Measurements from ENCODE around the gene PCYOX1L. TPM values are rescaled to one million over a fixed set of nuclear protein-coding genes. Genes with fewer than 3 reads are reported as not detected.

Gene PCYOX1L
- total and polyA plus RNA-seq, 9 of the 15 experiments (the other 6 are each of a cell fraction or from before 2014, with no cell fraction given), result 2.3 to 17.9 (median 6.0) TPM

DNA sequence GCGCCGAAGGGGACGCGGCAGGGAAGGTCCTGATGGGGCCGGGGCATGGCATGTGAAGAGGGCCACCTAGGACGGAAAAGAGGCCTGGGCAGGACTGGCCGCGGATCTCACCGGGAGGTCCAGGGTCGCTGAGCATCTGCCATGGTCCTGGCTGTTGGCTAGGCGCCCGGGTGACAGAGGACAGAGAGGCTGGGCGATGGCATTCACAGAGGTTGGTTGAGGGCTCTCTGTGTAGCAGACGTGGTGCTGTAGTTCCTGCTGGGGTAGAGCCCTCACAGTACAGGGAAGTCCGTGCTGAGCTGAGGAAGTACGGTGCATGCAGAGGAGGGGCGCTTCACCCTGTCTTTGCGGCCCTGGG lies 427 bp downstream of the PCYOX1L start (continued):
- no peak for TF ChIP-seq ZFP1 (CRISPR knock-in tag; IDR thresholded peaks at IDR 0.05)
- no peak for TF ChIP-seq ZNF766 (CRISPR knock-in tag; conservative IDR thresholded peaks at IDR 0.05)
- TF ChIP-seq, protein P1, sequence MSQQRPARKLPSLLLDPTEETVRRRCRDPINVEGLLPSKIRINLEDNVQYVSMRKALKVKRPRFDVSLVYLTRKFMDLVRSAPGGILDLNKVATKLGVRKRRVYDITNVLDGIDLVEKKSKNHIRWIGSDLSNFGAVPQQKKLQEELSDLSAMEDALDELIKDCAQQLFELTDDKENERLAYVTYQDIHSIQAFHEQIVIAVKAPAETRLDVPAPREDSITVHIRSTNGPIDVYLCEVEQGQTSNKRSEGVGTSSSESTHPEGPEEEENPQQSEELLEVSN (IDR thresholded peaks at IDR 0.05; ENCODE audit: borderline replicate concordance in 1 of 2, extremely low read depth in 1 of 2, insufficient read depth in 1 of 2, insufficient read length in 1 of 2, low read depth in 1 of 2, low read length in 1 of 2, poor library complexity in 1 of 2, severe bottlenecking in 1 of 2), result peak in 1 of 2 experiments; percentile 4

DNA sequence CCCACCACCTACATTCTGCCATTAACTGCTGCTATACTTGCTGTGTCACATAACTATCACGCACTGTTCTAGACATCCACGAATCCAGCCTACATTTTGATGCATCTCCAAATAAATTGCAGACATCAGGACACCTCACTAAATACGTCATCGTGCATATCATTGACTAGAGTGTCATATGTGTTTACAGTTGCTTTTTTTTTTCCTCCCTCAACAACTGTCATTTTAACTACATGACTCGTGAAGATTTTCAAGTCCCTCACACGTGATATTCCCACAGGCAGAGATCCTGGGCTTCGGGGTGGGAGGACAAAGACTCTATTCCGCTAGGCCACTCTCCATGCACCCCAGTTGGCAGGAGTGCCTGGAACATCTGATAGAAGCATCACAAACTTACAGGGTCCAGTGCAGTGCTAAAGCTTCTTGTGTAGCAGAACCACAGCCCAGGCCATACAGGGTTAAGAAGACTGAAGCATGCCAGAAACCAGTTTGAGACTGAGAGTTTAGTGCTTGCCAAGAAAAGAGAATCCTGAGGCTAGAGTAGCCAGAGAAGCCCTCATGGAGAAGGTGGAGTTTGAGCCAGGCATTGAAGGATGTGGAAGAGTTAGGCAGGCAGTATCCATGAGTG lies 1.1 kb downstream of the PCYOX1L start:
- H3K4me3 ChIP-seq, result peak overlapping the region; percentile 71; the same call in 1 of the 2 replicates
- H3K9me1 ChIP-seq (ENCODE audit: control insufficient read depth, insufficient read depth, low read length), result no peaks in the 10 kb centered on the region
- no peaks in the 10 kb centered on the region for H3K9me3 ChIP-seq (replicated peaks; ENCODE audit: control insufficient read depth, insufficient read depth, low read depth, low read length)
- H3K27ac ChIP-seq (ENCODE audit: extremely low read depth, low read depth, low read length), result no peak overlapping the region
- no peak overlapping the region for H2AFZ ChIP-seq (ENCODE audit: low read depth, low read length)
- peaks cover 9 to 18% of the 10 kb centered on the region in 2 experiments; a peak in 3 of 5 replicates for H3K4me1 ChIP-seq (replicated peaks in 1 of 2; ENCODE audit: control insufficient read depth in 2 of 2, insufficient read depth in 2 of 2, low read length in 2 of 2)
- CTCF ChIA-PET (ENCODE audit: low intra/inter-chr PET ratio), result no interaction called here
- POLR2A ChIA-PET, result interaction anchor here (0.6 to 8.3 kb wide), 5 partner anchors 13 to 388 kb away, joined by 3 to 87 read pairs (median 5); partner anchors contain the start of gene GRPEL2
- 47% methylated on average over 8 of the region's 8 CpGs for WGBS (ENCODE audit: insufficient coverage, low coverage, missing lambda C conversion rate)
- in situ Hi-C loops (cut with MboI), result no loop called here
- DNase-seq (ENCODE audit: extremely low read depth in 1 of 4, low spot score in 3 of 4) (no peak), ATAC-seq (no peak), FAIRE-seq (no peak)
- BruUV-seq (replicated peaks), result no TSS peak
- H3K27me3 ChIP-seq (ENCODE audit: control insufficient read depth in 2 of 2, insufficient read depth in 2 of 2, low read length in 2 of 2), result no peaks in the 10 kb centered on the region
- H3K36me3 ChIP-seq (ENCODE audit: control insufficient read depth, insufficient read depth, low read length), result peaks cover 19% of the 10 kb centered on the region
- no peaks in the 10 kb centered on the region for H4K20me1 ChIP-seq (replicated peaks; ENCODE audit: control insufficient read depth, insufficient read depth, low read length)
- intact Hi-C loops (cut with micrococcal nuclease), result no loop called here
- H3K79me2 ChIP-seq (ENCODE audit: control insufficient read depth, insufficient read depth, low read length), result peaks cover 12% of the 10 kb centered on the region; the same call in 2 of the 3 replicates
- peak overlapping the region; percentile 8 to 70; a peak in 2 of 4 replicates for H3K9ac ChIP-seq (ENCODE audit: insufficient read depth in 1 of 2, low read depth in 2 of 2, low read length in 2 of 2)
- peak overlapping the region; percentile 88 for H3K4me2 ChIP-seq (ENCODE audit: insufficient read depth, low read length)
- no peak for TF ChIP-seq ARHGAP35 (IDR thresholded peaks at IDR 0.05; ENCODE audit: partially characterized antibody)
- TF ChIP-seq, protein P2, sequence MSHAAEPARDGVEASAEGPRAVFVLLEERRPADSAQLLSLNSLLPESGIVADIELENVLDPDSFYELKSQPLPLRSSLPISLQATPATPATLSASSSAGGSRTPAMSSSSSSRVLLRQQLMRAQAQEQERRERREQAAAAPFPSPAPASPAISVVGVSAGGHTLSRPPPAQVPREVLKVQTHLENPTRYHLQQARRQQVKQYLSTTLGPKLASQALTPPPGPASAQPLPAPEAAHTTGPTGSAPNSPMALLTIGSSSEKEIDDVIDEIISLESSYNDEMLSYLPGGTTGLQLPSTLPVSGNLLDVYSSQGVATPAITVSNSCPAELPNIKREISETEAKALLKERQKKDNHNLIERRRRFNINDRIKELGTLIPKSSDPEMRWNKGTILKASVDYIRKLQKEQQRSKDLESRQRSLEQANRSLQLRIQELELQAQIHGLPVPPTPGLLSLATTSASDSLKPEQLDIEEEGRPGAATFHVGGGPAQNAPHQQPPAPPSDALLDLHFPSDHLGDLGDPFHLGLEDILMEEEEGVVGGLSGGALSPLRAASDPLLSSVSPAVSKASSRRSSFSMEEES (CRISPR knock-in tag; IDR thresholded peaks at IDR 0.05), result no peak
- TF ChIP-seq, protein P3, sequence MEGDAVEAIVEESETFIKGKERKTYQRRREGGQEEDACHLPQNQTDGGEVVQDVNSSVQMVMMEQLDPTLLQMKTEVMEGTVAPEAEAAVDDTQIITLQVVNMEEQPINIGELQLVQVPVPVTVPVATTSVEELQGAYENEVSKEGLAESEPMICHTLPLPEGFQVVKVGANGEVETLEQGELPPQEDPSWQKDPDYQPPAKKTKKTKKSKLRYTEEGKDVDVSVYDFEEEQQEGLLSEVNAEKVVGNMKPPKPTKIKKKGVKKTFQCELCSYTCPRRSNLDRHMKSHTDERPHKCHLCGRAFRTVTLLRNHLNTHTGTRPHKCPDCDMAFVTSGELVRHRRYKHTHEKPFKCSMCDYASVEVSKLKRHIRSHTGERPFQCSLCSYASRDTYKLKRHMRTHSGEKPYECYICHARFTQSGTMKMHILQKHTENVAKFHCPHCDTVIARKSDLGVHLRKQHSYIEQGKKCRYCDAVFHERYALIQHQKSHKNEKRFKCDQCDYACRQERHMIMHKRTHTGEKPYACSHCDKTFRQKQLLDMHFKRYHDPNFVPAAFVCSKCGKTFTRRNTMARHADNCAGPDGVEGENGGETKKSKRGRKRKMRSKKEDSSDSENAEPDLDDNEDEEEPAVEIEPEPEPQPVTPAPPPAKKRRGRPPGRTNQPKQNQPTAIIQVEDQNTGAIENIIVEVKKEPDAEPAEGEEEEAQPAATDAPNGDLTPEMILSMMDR (IDR thresholded peaks at IDR 0.05 in 2 of 3, conservative IDR thresholded peaks at IDR 0.05 in 1 of 3; ENCODE audit: insufficient read depth in 2 of 3, low read depth in 1 of 3, low read length in 3 of 3), result no peak
- TF ChIP-seq SIN3B (IDR thresholded peaks at IDR 0.05; ENCODE audit: low read depth), result 0 out of 2 replicates have a peak, but pooled peaks have one; percentile 4
- 0 out of 2 replicates have a peak, but pooled peaks have one; percentile 25 for TF ChIP-seq CREB1 (IDR thresholded peaks at IDR 0.05)
- no peak for TF ChIP-seq CREB1 (CRISPR knock-in tag; IDR thresholded peaks at IDR 0.05)
- peak; percentile 25; the same call in 1 of the 2 replicates for TF ChIP-seq ZNF384 (IDR thresholded peaks at IDR 0.05; ENCODE audit: low read depth, low read length)
- no peak for TF ChIP-seq CBX2 (IDR thresholded peaks at IDR 0.05; ENCODE audit: insufficient read depth, low read length, poor library complexity, severe bottlenecking)
- no peak for TF ChIP-seq ZNF79 (CRISPR knock-in tag; IDR thresholded peaks at IDR 0.05; ENCODE audit: low read depth)
- TF ChIP-seq NFE2 (IDR thresholded peaks at IDR 0.05; ENCODE audit: low read depth), result no peak
- no peak for TF ChIP-seq MCM3 (IDR thresholded peaks at IDR 0.05)

Measured in K562 (cell line).